Right kidney (tissue), 1 donor: Measurements from ENCODE around the gene SCGB2B2.
"Not testable (repeated sequence)": the region's sequence is repeated elsewhere in the genome, so short reads cannot be mapped to it uniquely, and the experiment has no call there.

Experiments used
- DNase-seq: peaks from one replicate; pipeline ENCODE4 v3.0.0-alpha.2; 2016

SCGB2B2 gene

GRCh38 chr19:34669305-34669704, 7.7 kb downstream of the SCGB2B2 start:
- DNase-seq: no peak

GRCh38 chr19:34668690-34669089, 8.3 kb downstream of the SCGB2B2 start:
- DNase-seq: not testable (repeated sequence)

- DNase-seq: not testable (repeated sequence)
These were observed 8.8 kb downstream of the SCGB2B2 start for GRCh38 chr19:34668077-34668689.

GRCh38 chr19:34667349-34668076, 9.4 kb downstream of the SCGB2B2 start:
- DNase-seq: no peak

GRCh38 chr19:34666958-34667265, 10.0 kb downstream of the SCGB2B2 start:
- DNase-seq: no peak

GRCh38 chr19:34666200-34666957, 10.6 kb downstream of the SCGB2B2 start:
- no peak for DNase-seq

- DNase-seq: not testable (repeated sequence)
These were observed 11.7 kb downstream of the SCGB2B2 start for GRCh38 chr19:34665275-34665674.

- no peak for DNase-seq
These were observed 12.1 kb downstream of the SCGB2B2 start for GRCh38 chr19:34664870-34665269.

- no peak for DNase-seq
These were observed 12.8 kb downstream of the SCGB2B2 start for GRCh38 chr19:34664168-34664567.

- DNase-seq: no peak
These were observed 14.0 kb downstream of the SCGB2B2 start for GRCh38 chr19:34662919-34663318.

GRCh38 chr19:34661357-34661756, 15.6 kb downstream of the SCGB2B2 start:
- no peak for DNase-seq

- no peak for DNase-seq
These were observed 21.3 kb downstream of the SCGB2B2 start for GRCh38 chr19:34655651-34656050.

GRCh38 chr19:34654796-34655195, 22.2 kb downstream of the SCGB2B2 start:
- DNase-seq: no peak

GRCh38 chr19:34651747-34652146, 25.2 kb downstream of the SCGB2B2 start:
- DNase-seq: no peak

- no peak for DNase-seq
These were observed 26.9 kb downstream of the SCGB2B2 start for GRCh38 chr19:34649886-34650543.

GRCh38 chr19:34645551-34645950, 31.4 kb downstream of the SCGB2B2 start:
- no peak for DNase-seq

GRCh38 chr19:34644991-34645461, 31.9 kb downstream of the SCGB2B2 start:
- no peak for DNase-seq

GRCh38 chr19:34642241-34642640, 34.7 kb downstream of the SCGB2B2 start:
- DNase-seq: no peak

- peak; percentile 12 for DNase-seq
These were observed 37.4 kb downstream of the SCGB2B2 start for GRCh38 chr19:34639491-34640085.

- DNase-seq: no peak
These were observed 43.2 kb downstream of the SCGB2B2 start for GRCh38 chr19:34633802-34634201.
